GM06990 (cell line): ENCODE measurements around the gene ZNF487.

Experiments used
- DNase-seq: peaks from one replicate; pipeline ENCODE4 v3.0.0-alpha.2; 2011; ENCODE audit not compliant: insufficient read length; ENCODE audit errors: extremely low read depth
- H3K27me3 ChIP-seq: replicated peaks from 2 replicates; pipeline ENCODE4 v1.6.0; 2011; ENCODE audit warnings: low read length; ENCODE audit not compliant: control insufficient read depth, insufficient read depth
- H3K36me3 ChIP-seq: 2 replicates; pipeline ENCODE4 v1.5.1; 2011; ENCODE audit warnings: low read length; ENCODE audit not compliant: control insufficient read depth, insufficient read depth
- H3K4me3 ChIP-seq: replicated peaks from 2 replicates; pipeline ENCODE4 v1.5.1; 2011; ENCODE audit warnings: low read depth, mild to moderate bottlenecking, control low read depth, low read length
- CTCF ChIP-seq: IDR thresholded peaks from 2 replicates; pipeline ENCODE4 v1.5.1; 2011; ENCODE audit warnings: low read length, control low read depth, mild to moderate bottlenecking, inconsistent platforms; ENCODE audit not compliant: insufficient read depth, poor library complexity, severe bottlenecking

Gene ZNF487

GRCh38 chr10:43411536-43411935 lies 25.4 kb upstream of the ZNF487 start:
- TF ChIP-seq CTCF: no peak
- no peaks in the 10 kb centered on the region for H3K36me3 ChIP-seq
- DNase-seq: no peak

GRCh38 chr10:43415544-43415943 lies 21.4 kb upstream of the ZNF487 start:
- H3K4me3 ChIP-seq: no peak overlapping the region
- no peaks in the 10 kb centered on the region for H3K27me3 ChIP-seq
- TF ChIP-seq CTCF: no peak
- DNase-seq: no peak
- no peaks in the 10 kb centered on the region for H3K36me3 ChIP-seq

More at GRCh38 chr10:43411536-43411935, 25.4 kb upstream of the ZNF487 start:
- no peak overlapping the region for H3K4me3 ChIP-seq
- no peaks in the 10 kb centered on the region for H3K27me3 ChIP-seq

GRCh38 chr10:43417950-43418768 lies 18.8 kb upstream of the ZNF487 start:
- no peaks in the 10 kb centered on the region for H3K36me3 ChIP-seq
- H3K4me3 ChIP-seq: no peak overlapping the region
- H3K27me3 ChIP-seq: no peaks in the 10 kb centered on the region
- no peak for TF ChIP-seq CTCF
- DNase-seq: peak; percentile 72

- no peak for TF ChIP-seq CTCF
- Histone ChIP-seq H3K27me3 (no peaks in the 10 kb centered on the region), H3K4me3 (peak overlapping the region; percentile 34), H3K36me3 (no peaks in the 10 kb centered on the region)
- no peak for DNase-seq
Observed at GRCh38 chr10:43419997-43420368, 16.9 kb upstream of the ZNF487 start.

GRCh38 chr10:43420369-43421200 lies 16.3 kb upstream of the ZNF487 start:
- peak; percentile 90 for DNase-seq
- H3K27me3 ChIP-seq: no peaks in the 10 kb centered on the region
- H3K4me3 ChIP-seq: peak overlapping the region; percentile 64
- TF ChIP-seq CTCF: peak; percentile 25
- no peaks in the 10 kb centered on the region for H3K36me3 ChIP-seq
